ENCODE data around the gene STON2. TPM values are rescaled to one million over a fixed set of nuclear protein-coding genes. Genes with fewer than 3 reads are reported as not detected.

The STON2 gene
- total and polyA plus RNA-seq, 2 of the 8 experiments (the other 6 are each of a cell fraction or from before 2014, with no cell fraction given), result 8.9 to 50.0 TPM

DNA sequence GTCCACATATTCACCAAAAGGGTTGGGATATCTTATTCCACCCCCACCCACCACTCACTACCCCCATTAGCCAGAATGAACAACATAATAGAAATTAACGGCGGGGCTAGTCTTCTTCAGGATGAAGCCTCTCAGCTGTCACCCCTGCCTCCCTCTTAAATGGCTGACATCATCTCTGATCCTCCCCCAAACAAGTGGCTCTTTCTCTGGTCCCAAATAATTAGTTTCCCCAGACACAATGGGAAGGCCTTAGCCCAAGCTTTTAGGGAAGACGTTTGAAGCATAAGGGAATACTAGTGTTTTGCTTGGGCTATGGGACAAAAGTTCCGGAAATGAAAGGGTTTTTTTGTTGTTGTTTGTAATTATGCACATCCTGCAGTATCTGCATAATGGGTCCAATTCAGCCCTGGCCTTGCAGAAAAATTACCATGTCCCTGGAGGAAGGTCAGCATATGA, 13.8 kb downstream of the STON2 start (continued):
- TF ChIP-seq, protein P1, sequence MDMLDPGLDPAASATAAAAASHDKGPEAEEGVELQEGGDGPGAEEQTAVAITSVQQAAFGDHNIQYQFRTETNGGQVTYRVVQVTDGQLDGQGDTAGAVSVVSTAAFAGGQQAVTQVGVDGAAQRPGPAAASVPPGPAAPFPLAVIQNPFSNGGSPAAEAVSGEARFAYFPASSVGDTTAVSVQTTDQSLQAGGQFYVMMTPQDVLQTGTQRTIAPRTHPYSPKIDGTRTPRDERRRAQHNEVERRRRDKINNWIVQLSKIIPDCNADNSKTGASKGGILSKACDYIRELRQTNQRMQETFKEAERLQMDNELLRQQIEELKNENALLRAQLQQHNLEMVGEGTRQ (IDR thresholded peaks at IDR 0.05; ENCODE audit: low read length), result no peak
- TF ChIP-seq, protein P2, sequence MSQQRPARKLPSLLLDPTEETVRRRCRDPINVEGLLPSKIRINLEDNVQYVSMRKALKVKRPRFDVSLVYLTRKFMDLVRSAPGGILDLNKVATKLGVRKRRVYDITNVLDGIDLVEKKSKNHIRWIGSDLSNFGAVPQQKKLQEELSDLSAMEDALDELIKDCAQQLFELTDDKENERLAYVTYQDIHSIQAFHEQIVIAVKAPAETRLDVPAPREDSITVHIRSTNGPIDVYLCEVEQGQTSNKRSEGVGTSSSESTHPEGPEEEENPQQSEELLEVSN (IDR thresholded peaks at IDR 0.05), result no peak
- TF ChIP-seq, protein P3, sequence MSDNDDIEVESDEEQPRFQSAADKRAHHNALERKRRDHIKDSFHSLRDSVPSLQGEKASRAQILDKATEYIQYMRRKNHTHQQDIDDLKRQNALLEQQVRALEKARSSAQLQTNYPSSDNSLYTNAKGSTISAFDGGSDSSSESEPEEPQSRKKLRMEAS (IDR thresholded peaks at IDR 0.05), result no peak
- TF ChIP-seq HDAC2 (IDR thresholded peaks at IDR 0.05; ENCODE audit: borderline replicate concordance in 1 of 2, low read depth in 2 of 2, low read length in 2 of 2), result no peak
- TF ChIP-seq CTBP2 (IDR thresholded peaks at IDR 0.05; ENCODE audit: borderline replicate concordance, insufficient read depth, insufficient read length, low read length), result no peak
- no peak for TF ChIP-seq EP300 (IDR thresholded peaks at IDR 0.05; ENCODE audit: borderline replicate concordance in 1 of 2, low read depth in 2 of 2, low read length in 2 of 2)
- no peak for TF ChIP-seq POU5F1 (IDR thresholded peaks at IDR 0.05; ENCODE audit: low read depth, low read length)
- no peak for TF ChIP-seq CEBPB (IDR thresholded peaks at IDR 0.05; ENCODE audit: low read depth, low read length)

Data from H1 (cell line).